ENCODE data around the gene RING1. TPM values are rescaled to one million over a fixed set of nuclear protein-coding genes. Genes with fewer than 3 reads are reported as not detected.
A peak's percentile ranks its signal among the peaks of the same experiment; 100 is the strongest.

Gene RING1
- total RNA-seq, 2 experiments from 2014 or later: 27.1 to 28.6 TPM

DNA sequence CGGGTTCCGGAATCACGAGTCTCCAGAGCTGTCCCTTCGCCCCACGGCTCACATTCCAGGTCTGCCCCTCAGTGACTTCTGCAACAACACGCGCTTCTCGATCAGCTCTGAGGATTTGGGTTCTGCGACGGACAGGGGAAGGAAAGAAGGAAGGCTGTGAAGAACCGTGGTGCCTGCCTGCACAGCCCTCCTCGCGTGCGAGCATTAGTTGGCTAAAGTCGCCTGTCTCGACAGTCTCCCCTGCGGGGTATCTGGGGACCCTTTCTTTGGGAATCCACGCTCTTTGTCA is 40.3 kb downstream of the RING1 start:
- peaks cover 24% of the 10 kb centered on the region for H3K36me3 Mint-ChIP-seq (ENCODE audit: low read depth)
- no peaks in the 10 kb centered on the region for H3K27me3 Mint-ChIP-seq
- TF ChIP-seq, protein P1, sequence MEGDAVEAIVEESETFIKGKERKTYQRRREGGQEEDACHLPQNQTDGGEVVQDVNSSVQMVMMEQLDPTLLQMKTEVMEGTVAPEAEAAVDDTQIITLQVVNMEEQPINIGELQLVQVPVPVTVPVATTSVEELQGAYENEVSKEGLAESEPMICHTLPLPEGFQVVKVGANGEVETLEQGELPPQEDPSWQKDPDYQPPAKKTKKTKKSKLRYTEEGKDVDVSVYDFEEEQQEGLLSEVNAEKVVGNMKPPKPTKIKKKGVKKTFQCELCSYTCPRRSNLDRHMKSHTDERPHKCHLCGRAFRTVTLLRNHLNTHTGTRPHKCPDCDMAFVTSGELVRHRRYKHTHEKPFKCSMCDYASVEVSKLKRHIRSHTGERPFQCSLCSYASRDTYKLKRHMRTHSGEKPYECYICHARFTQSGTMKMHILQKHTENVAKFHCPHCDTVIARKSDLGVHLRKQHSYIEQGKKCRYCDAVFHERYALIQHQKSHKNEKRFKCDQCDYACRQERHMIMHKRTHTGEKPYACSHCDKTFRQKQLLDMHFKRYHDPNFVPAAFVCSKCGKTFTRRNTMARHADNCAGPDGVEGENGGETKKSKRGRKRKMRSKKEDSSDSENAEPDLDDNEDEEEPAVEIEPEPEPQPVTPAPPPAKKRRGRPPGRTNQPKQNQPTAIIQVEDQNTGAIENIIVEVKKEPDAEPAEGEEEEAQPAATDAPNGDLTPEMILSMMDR (IDR thresholded peaks at IDR 0.05): peak; percentile 35
- H3K27ac ChIP-seq (ENCODE audit: low read depth in 1 of 2, low read length in 2 of 2): peak overlapping the region; percentile 98
- ATAC-seq (ENCODE audit: poor library complexity): peak; percentile 33
- H3K4me1 Mint-ChIP-seq (ENCODE audit: low read depth): peaks cover 37% of the 10 kb centered on the region
- H3K4me3 ChIP-seq (ENCODE audit: low read length): peak overlapping the region; percentile 70
- peaks cover 17% of the 10 kb centered on the region for H3K36me3 ChIP-seq (ENCODE audit: insufficient read depth, low read length)
- ChIA-PET POLR2A (interaction anchor here (0.5 to 4.0 kb wide), 35 partner anchors 10 to 403 kb away, joined by 3 to 95 read pairs (median 8); partner anchors contain the start of genes B3GALT4, BRD2, HLA-DMA and HSD17B8), CTCF (interaction anchor here (0.7 to 6.8 kb wide), 29 partner anchors 8 to 372 kb away, joined by 3 to 76 read pairs (median 4); partner anchors contain the start of genes B3GALT4, HSD17B8, ITPR3 and RGL2)
- no peaks in the 10 kb centered on the region for H3K9me3 Mint-ChIP-seq
- H3K4me3 Mint-ChIP-seq: peak overlapping the region; percentile 92
- intact Hi-C loops (cut with DNase I, micrococcal nuclease): loop anchor here (1.0 to 2.0 kb wide), 7 partner anchors 40 to 363 kb away; partner anchors contain the start of gene RING1 (in 2 of the 2)
- H3K27ac Mint-ChIP-seq: peak overlapping the region; percentile 97
- peak in 5 of 14 experiments; percentile 7 to 81 (median 23) for DNase-seq
- H3K27me3 ChIP-seq (ENCODE audit: control insufficient read depth in 1 of 2, insufficient read depth in 2 of 2, low read length in 2 of 2): no peaks in the 10 kb centered on the region
- no peaks in the 10 kb centered on the region for H3K9me3 ChIP-seq (ENCODE audit: control insufficient read depth in 1 of 2, insufficient read depth in 1 of 2, low read length in 2 of 2)
- peaks cover 32% of the 10 kb centered on the region for H3K4me1 ChIP-seq (ENCODE audit: insufficient read depth, low read length)

DNA sequence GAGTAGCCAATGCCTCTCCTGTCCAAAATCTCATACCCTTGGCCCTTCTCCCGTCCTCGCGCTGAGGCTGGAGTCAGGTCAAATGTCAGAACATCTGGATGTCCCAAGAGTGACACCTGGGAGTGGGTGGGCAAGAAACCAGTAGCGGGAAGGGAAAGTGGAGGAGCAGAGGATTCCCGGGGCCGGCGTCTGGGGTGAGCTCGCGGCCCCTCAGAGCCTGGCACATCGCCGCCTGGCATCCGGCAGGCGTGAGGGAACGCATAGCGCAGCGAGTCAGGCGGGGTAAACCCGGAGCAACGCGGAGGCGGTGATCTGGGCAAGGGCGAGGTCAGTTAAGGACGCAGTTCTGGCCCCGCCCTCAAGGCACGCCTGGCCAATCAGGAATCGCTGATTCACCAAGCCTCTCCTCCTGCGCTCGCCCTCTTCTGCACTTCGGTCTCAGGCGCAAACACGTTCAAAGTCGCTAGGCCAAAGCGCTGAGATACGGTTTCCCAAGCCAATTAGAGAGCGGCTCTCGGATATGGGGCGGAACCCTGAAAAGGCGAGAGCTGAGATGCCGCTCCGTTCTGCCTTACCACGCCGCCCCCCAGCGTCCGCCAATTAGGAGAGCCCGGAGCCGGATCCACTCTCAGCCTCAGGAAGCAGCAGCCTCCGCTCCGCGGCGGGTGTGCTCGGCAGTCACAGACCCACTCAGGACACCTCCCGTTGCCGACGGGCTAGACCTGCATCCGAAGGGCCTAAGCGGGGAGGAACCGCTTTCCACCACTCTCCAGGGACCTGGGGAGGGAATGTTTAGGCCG is 40.8 kb downstream of the RING1 start:
- Histone ChIP-seq H3K36me3 (ENCODE audit: insufficient read depth, low read length) (peaks cover 17% of the 10 kb centered on the region), H3K27me3 (ENCODE audit: control insufficient read depth in 1 of 2, insufficient read depth in 2 of 2, low read length in 2 of 2) (no peaks in the 10 kb centered on the region), H3K27ac (ENCODE audit: low read depth in 1 of 2, low read length in 2 of 2) (peak overlapping the region; percentile 98), H3K4me1 (ENCODE audit: insufficient read depth, low read length) (peaks cover 32% of the 10 kb centered on the region), H3K4me3 (ENCODE audit: low read length) (peak overlapping the region; percentile 70), H3K9me3 (ENCODE audit: control insufficient read depth in 1 of 2, insufficient read depth in 1 of 2, low read length in 2 of 2) (no peaks in the 10 kb centered on the region)
- ATAC-seq (ENCODE audit: poor library complexity) (peak; percentile 83), DNase-seq (peak; percentile 89 to 99 (median 94))
- Mint-ChIP-seq H3K4me1 (ENCODE audit: low read depth) (peaks cover 37% of the 10 kb centered on the region), H3K27me3 (no peaks in the 10 kb centered on the region), H3K9me3 (no peaks in the 10 kb centered on the region), H3K27ac (peak overlapping the region; percentile 97), H3K4me3 (peak overlapping the region; percentile 92), H3K36me3 (ENCODE audit: low read depth) (peaks cover 24% of the 10 kb centered on the region)
- TF ChIP-seq, protein P1 (IDR thresholded peaks at IDR 0.05): peak; percentile 32
- CTCF ChIA-PET: interaction anchor here (0.7 to 6.8 kb wide), 28 partner anchors 9 to 372 kb away, joined by 3 to 76 read pairs (median 4); partner anchors contain the start of genes B3GALT4, HSD17B8, ITPR3 and RGL2
- POLR2A ChIA-PET: interaction anchor here (0.5 to 4.0 kb wide), 42 partner anchors 11 to 1585 kb away, joined by 3 to 95 read pairs (median 6); partner anchors contain the start of genes B3GALT4, BRD2, GPANK1 and HLA-DMA
- intact Hi-C loops (cut with DNase I, micrococcal nuclease): loop anchor here (1.0 to 2.0 kb wide), 9 partner anchors 22 to 364 kb away; partner anchors contain the start of genes RING1 (in 2 of the 2), VPS52 (in 2 of the 2), RXRB (in 1 of the 2) and SLC39A7 (in 1 of the 2)
